Neural progenitor cell (in vitro differentiated cells): ENCODE results near the gene RBM19. TPM values are rescaled to one million over a fixed set of nuclear protein-coding genes. Genes with fewer than 3 reads are reported as not detected.

Experiments
- DNase-seq: peaks from one replicate; pipeline ENCODE4 v3.0.0-alpha.2; 2016; ENCODE audit warnings: low spot score
- H2AFZ ChIP-seq: fragments of 200-600 bp; sonication (generic); replicated peaks from 2 replicates; pipeline ENCODE4 v1.6.1; 2016; ENCODE audit warnings: antibody characterized with exemption
- H3F3A ChIP-seq: fragments of 200-600 bp; sonication (generic); 2 replicates; pipeline ENCODE4 v1.6.1; 2016; ENCODE audit warnings: antibody characterized with exemption, low read depth
- H3K27ac ChIP-seq: fragments of 200-600 bp; sonication (generic); 2 replicates; pipeline ENCODE4 v1.5.1; 2016; ENCODE audit warnings: mild to moderate bottlenecking
- H3K27me3 ChIP-seq: fragments of 200-600 bp; sonication (generic); 2 replicates; pipeline ENCODE4 v1.6.1; 2016; ENCODE audit warnings: mild to moderate bottlenecking, moderate library complexity
- H3K36me3 ChIP-seq: fragments of 200-600 bp; sonication (generic); 2 replicates; pipeline ENCODE4 v1.5.1; 2016
- H3K4me1 ChIP-seq: fragments of 200-600 bp; sonication (generic); 2 replicates; pipeline ENCODE4 v1.6.1; 2016; ENCODE audit warnings: mixed run types
- H3K4me2 ChIP-seq: fragments of 200-600 bp; sonication (generic); 2 replicates; pipeline ENCODE4 v1.6.1; 2016
- H3K4me3 ChIP-seq: fragments of 200-600 bp; sonication (generic); 2 replicates; pipeline ENCODE4 v1.5.1; 2016
- H3K79me2 ChIP-seq: fragments of 200-600 bp; sonication (generic); 2 replicates; pipeline ENCODE4 v1.6.1; 2016; ENCODE audit warnings: low read depth
- H3K9ac ChIP-seq: fragments of 200-600 bp; sonication (generic); 2 replicates; pipeline ENCODE4 v1.6.1; 2016
- H3K9me3 ChIP-seq: fragments of 200-600 bp; sonication (generic); 2 replicates; pipeline ENCODE4 v1.5.1; 2016; ENCODE audit warnings: low read depth
- H4K20me1 ChIP-seq: fragments of 200-600 bp; sonication (generic); 2 replicates; pipeline ENCODE4 v1.6.1; 2016; ENCODE audit warnings: low read depth
- H3K27ac Mint-ChIP-seq: 3 replicates; pipeline ENCODE4 v1.8.0; 2021; ENCODE audit warnings: mixed read lengths
- H3K27me3 Mint-ChIP-seq: 2 replicates; pipeline ENCODE4 v1.8.0; 2022; ENCODE audit warnings: low read depth, mild to moderate bottlenecking, inconsistent platforms, moderate library complexity, mixed read lengths; ENCODE audit not compliant: insufficient read depth
- H3K36me3 Mint-ChIP-seq: 3 replicates; pipeline ENCODE4 v1.8.0; 2021; ENCODE audit warnings: mixed read lengths
- H3K4me1 Mint-ChIP-seq: 3 replicates; pipeline ENCODE4 v1.8.0; 2021; ENCODE audit warnings: mixed read lengths
- H3K4me3 Mint-ChIP-seq: 3 replicates; pipeline ENCODE4 v1.8.0; 2021; ENCODE audit warnings: mild to moderate bottlenecking, moderate library complexity, mixed read lengths
- H3K9me3 Mint-ChIP-seq: 3 replicates; pipeline ENCODE4 v1.8.0; 2020; ENCODE audit warnings: mixed read lengths
- CTCF ChIP-seq: fragments of 200-600 bp; sonication (generic); IDR thresholded peaks from 2 replicates; pipeline ENCODE4 v1.5.1; 2017; ENCODE audit warnings: antibody characterized with exemption, mild to moderate bottlenecking
- EZH2 ChIP-seq: fragments of 200-600 bp; sonication (generic); IDR thresholded peaks from 2 replicates; pipeline ENCODE4 v1.6.1; 2017; ENCODE audit warnings: antibody characterized with exemption, mild to moderate bottlenecking, moderate library complexity
- EZH2phosphoT487 ChIP-seq: fragments of 200-600 bp; sonication (generic); IDR thresholded peaks from 2 replicates; pipeline ENCODE4 v1.6.1; 2017; ENCODE audit warnings: antibody characterized with exemption
- total RNA-seq: library from RNA; depleted of rRNA; stranded (reverse); fragments of >200 nt; gene quantifications from 2 replicates; pipeline ENCODE4 v1.2.3, GENCODE V29; 2015; ENCODE audit warnings: low replicate concordance

RBM19 gene
- total RNA-seq, 1 donor from 2014 or later = 23.5 TPM

GRCh38 chr12:113931517-113931916 lies 34.6 kb downstream of the RBM19 start:
- Mint-ChIP-seq H3K4me3 (peak overlapping the region; percentile 6), H3K4me1 (peaks cover 52% of the 10 kb centered on the region)
- H3K9ac ChIP-seq = no peak overlapping the region

GRCh38 chr12:113930249-113930648 lies 35.9 kb downstream of the RBM19 start:
- Mint-ChIP-seq H3K4me1 (peaks cover 53% of the 10 kb centered on the region), H3K4me3 (no peak overlapping the region), H3K9me3 (no peaks in the 10 kb centered on the region), H3K27me3 (peaks cover 4% of the 10 kb centered on the region), H3K36me3 (peaks cover 18% of the 10 kb centered on the region), H3K27ac (no peak overlapping the region)
- H3F3A ChIP-seq = peaks cover 57% of the 10 kb centered on the region
- H4K20me1 ChIP-seq = no peaks in the 10 kb centered on the region
- H3K4me2 ChIP-seq = no peak overlapping the region
- no peak overlapping the region for H3K27ac ChIP-seq
- H3K36me3 ChIP-seq = no peaks in the 10 kb centered on the region
- H3K4me3 ChIP-seq = no peak overlapping the region
- H3K27me3 ChIP-seq = no peaks in the 10 kb centered on the region
- DNase-seq = no peak
- no peak overlapping the region for H2AFZ ChIP-seq
- H3K9me3 ChIP-seq = no peaks in the 10 kb centered on the region
- TF ChIP-seq EZH2phosphoT487 (no peak), CTCF (no peak), EZH2 (no peak)
- peaks cover 55% of the 10 kb centered on the region for H3K4me1 ChIP-seq
- H3K79me2 ChIP-seq = no peaks in the 10 kb centered on the region
- H3K9ac ChIP-seq = no peak overlapping the region

More at GRCh38 chr12:113931517-113931916, 34.6 kb downstream of the RBM19 start:
- Histone ChIP-seq H4K20me1 (no peaks in the 10 kb centered on the region), H3K4me1 (peaks cover 55% of the 10 kb centered on the region), H3K27ac (no peak overlapping the region), H3K79me2 (no peaks in the 10 kb centered on the region), H3K27me3 (no peaks in the 10 kb centered on the region), H3K4me2 (no peak overlapping the region), H3K4me3 (no peak overlapping the region), H3K36me3 (no peaks in the 10 kb centered on the region), H3K9me3 (no peaks in the 10 kb centered on the region), H2AFZ (no peak overlapping the region), H3F3A (peaks cover 62% of the 10 kb centered on the region)
- H3K27ac Mint-ChIP-seq = peak overlapping the region; percentile 100
- no peak for TF ChIP-seq EZH2phosphoT487
- TF ChIP-seq CTCF = no peak
- peaks cover 6% of the 10 kb centered on the region for H3K27me3 Mint-ChIP-seq
- no peak for DNase-seq
- H3K9me3 Mint-ChIP-seq = no peaks in the 10 kb centered on the region
- peaks cover 11% of the 10 kb centered on the region for H3K36me3 Mint-ChIP-seq

- DNase-seq = no peak
- H3K4me3 ChIP-seq = no peak overlapping the region
- H2AFZ ChIP-seq = no peak overlapping the region
- H3K4me1 ChIP-seq = peaks cover 48% of the 10 kb centered on the region
- H3K79me2 ChIP-seq = no peaks in the 10 kb centered on the region
- H3K4me2 ChIP-seq = peak overlapping the region; percentile 60
- Mint-ChIP-seq H3K36me3 (peaks cover 18% of the 10 kb centered on the region), H3K9me3 (no peaks in the 10 kb centered on the region), H3K27me3 (peaks cover 4% of the 10 kb centered on the region), H3K27ac (no peak overlapping the region), H3K4me1 (peaks cover 52% of the 10 kb centered on the region), H3K4me3 (no peak overlapping the region)
- H3K27ac ChIP-seq = peak overlapping the region; percentile 62
- no peaks in the 10 kb centered on the region for H3K9me3 ChIP-seq
- H3K9ac ChIP-seq = no peak overlapping the region
- no peaks in the 10 kb centered on the region for H3K27me3 ChIP-seq
- H3F3A ChIP-seq = peaks cover 49% of the 10 kb centered on the region
- H3K36me3 ChIP-seq = no peaks in the 10 kb centered on the region
- H4K20me1 ChIP-seq = no peaks in the 10 kb centered on the region
- no peak for TF ChIP-seq EZH2
- no peak for TF ChIP-seq CTCF
- no peak for TF ChIP-seq EZH2phosphoT487
Measured at GRCh38 chr12:113929312-113929989, 36.7 kb downstream of the RBM19 start.
